Measurements from ENCODE around the gene RUNX2.

- no peak for TF ChIP-seq POLR2A (IDR thresholded peaks at IDR 0.05)
- TF ChIP-seq, protein P1, sequence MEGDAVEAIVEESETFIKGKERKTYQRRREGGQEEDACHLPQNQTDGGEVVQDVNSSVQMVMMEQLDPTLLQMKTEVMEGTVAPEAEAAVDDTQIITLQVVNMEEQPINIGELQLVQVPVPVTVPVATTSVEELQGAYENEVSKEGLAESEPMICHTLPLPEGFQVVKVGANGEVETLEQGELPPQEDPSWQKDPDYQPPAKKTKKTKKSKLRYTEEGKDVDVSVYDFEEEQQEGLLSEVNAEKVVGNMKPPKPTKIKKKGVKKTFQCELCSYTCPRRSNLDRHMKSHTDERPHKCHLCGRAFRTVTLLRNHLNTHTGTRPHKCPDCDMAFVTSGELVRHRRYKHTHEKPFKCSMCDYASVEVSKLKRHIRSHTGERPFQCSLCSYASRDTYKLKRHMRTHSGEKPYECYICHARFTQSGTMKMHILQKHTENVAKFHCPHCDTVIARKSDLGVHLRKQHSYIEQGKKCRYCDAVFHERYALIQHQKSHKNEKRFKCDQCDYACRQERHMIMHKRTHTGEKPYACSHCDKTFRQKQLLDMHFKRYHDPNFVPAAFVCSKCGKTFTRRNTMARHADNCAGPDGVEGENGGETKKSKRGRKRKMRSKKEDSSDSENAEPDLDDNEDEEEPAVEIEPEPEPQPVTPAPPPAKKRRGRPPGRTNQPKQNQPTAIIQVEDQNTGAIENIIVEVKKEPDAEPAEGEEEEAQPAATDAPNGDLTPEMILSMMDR (IDR thresholded peaks at IDR 0.05 in 4 of 5, conservative IDR thresholded peaks at IDR 0.05 in 1 of 5) = no peak
Observed at GRCh38 chr6:45460166-45460565, 132.0 kb downstream of the RUNX2 start.

All from gastrocnemius medialis (tissue), 4 donors.